IMR-90 (cell line): ENCODE measurements around the gene CTIF.

ENCODE experiments used
- CTCF ChIP-seq: conservative IDR thresholded peaks from 2 replicates; pipeline ENCODE4 v1.5.1; 2012; ENCODE audit warnings: mild to moderate bottlenecking, low read depth, low read length, improper control_type of control experiment
- ELK1 ChIP-seq: fragments of 150-350 bp; IDR thresholded peaks from 2 replicates; pipeline ENCODE4 v1.6.1; 2016; ENCODE audit warnings: low read depth, mild to moderate bottlenecking, low read length, moderate library complexity, borderline replicate concordance
- MXI1 ChIP-seq: IDR thresholded peaks from 2 replicates; pipeline ENCODE4 v1.6.1; 2012; ENCODE audit warnings: low read depth, mild to moderate bottlenecking, low read length, moderate library complexity, borderline replicate concordance
- USF2 ChIP-seq: fragments of 150-350 bp; IDR thresholded peaks from 2 replicates; pipeline ENCODE4 v1.6.1; 2017; ENCODE audit warnings: mild to moderate bottlenecking, antibody characterized with exemption, low read length, low read depth

- TF ChIP-seq USF2 (no peak), CTCF (no peak), MXI1 (no peak), ELK1 (no peak)
Observed at GRCh38 chr18:48723016-48723415, 184.2 kb downstream of the CTIF start.
